PC-9 (cell line): Measurements from ENCODE around the gene HSDL1. TPM values are rescaled to one million over a fixed set of nuclear protein-coding genes. Genes with fewer than 3 reads are reported as not detected.

ENCODE experiments used
- BruUV-seq: library from RNA; stranded (reverse); fragments of 400-500 nt; replicated peaks from 2 replicates; lab custom pipeline; 2021; lab: Mats Ljungman, UMichigan
- CTCF ChIA-PET: fragments of 300-600 bp; sonication (Branson Sonifier 250); formaldehyde crosslinking; loops from one replicate; lab custom pipeline; 2022; ENCODE audit warnings: antibody characterized with exemption; lab: Charles Lee
- POLR2A ChIA-PET: fragments of 300-600 bp; sonication (Branson Sonifier 250); formaldehyde crosslinking; loops from one replicate; lab custom pipeline; 2022; ENCODE audit warnings: antibody characterized with exemption; ENCODE audit not compliant: unreplicated experiment; lab: Charles Lee
- DNase-seq, 2 experiments: peaks; one replicate each; pipeline versions ENCODE4 v3.0.0 to v3.0.0-alpha.2; 2015 to 2022; ENCODE audit warnings: mixed read lengths in 1 of 2
- H2AFZ ChIP-seq: fragments of 200-600 bp; sonication (generic); 2 replicates; pipeline ENCODE4 v1.8.1; 2017; ENCODE audit warnings: antibody characterized with exemption
- H3F3A ChIP-seq: fragments of 200-600 bp; sonication (generic); 2 replicates; pipeline ENCODE4 v1.8.1; 2017; ENCODE audit warnings: antibody characterized with exemption, mild to moderate bottlenecking, low read depth; ENCODE audit not compliant: insufficient read depth
- H3K27ac ChIP-seq: fragments of 200-600 bp; sonication (generic); 2 replicates; pipeline ENCODE4 v1.6.1; 2016; ENCODE audit warnings: mixed run types
- H3K27me3 ChIP-seq: fragments of 200-600 bp; sonication (generic); 2 replicates; pipeline ENCODE4 v1.6.1; 2016; ENCODE audit warnings: low read depth, mixed run types; ENCODE audit not compliant: insufficient read depth
- H3K36me3 ChIP-seq: fragments of 200-600 bp; sonication (generic); 2 replicates; pipeline ENCODE4 v1.6.1; 2016; ENCODE audit warnings: low read depth, mixed run types
- H3K4me1 ChIP-seq: fragments of 200-600 bp; sonication (generic); replicated peaks from 2 replicates; pipeline ENCODE4 v1.6.1; 2016; ENCODE audit warnings: mixed run types; ENCODE audit not compliant: insufficient read depth
- H3K4me2 ChIP-seq: fragments of 200-600 bp; sonication (generic); 2 replicates; pipeline ENCODE4 v1.6.1; 2017; ENCODE audit warnings: mixed run types
- H3K4me3 ChIP-seq: fragments of 200-600 bp; sonication (generic); 2 replicates; pipeline ENCODE4 v1.6.1; 2016; ENCODE audit warnings: mixed run types
- H3K79me2 ChIP-seq: fragments of 200-600 bp; sonication (generic); 2 replicates; pipeline ENCODE4 v1.6.1; 2017; ENCODE audit warnings: low read depth, mixed run types
- H3K9me2 ChIP-seq: fragments of 200-600 bp; sonication (generic); 2 replicates; pipeline ENCODE4 v1.8.1; 2017; ENCODE audit warnings: mild to moderate bottlenecking; ENCODE audit not compliant: insufficient read depth
- H3K9me3 ChIP-seq: fragments of 200-600 bp; sonication (generic); 2 replicates; pipeline ENCODE4 v1.8.1; 2016; ENCODE audit warnings: low read depth; ENCODE audit not compliant: insufficient read depth
- H4K20me1 ChIP-seq: fragments of 200-600 bp; sonication (generic); 2 replicates; pipeline ENCODE4 v1.8.1; 2017; ENCODE audit not compliant: insufficient read depth
- CTCF ChIP-seq: fragments of 200-600 bp; sonication (generic); conservative IDR thresholded peaks from 2 replicates; pipeline ENCODE4 v1.6.1; 2017; ENCODE audit warnings: mixed run types, antibody characterized with exemption, mild to moderate bottlenecking, moderate library complexity
- EZH2 ChIP-seq: fragments of 200-600 bp; sonication (generic); IDR thresholded peaks from 2 replicates; pipeline ENCODE4 v1.8.0; 2017; ENCODE audit warnings: antibody characterized with exemption, low read depth
- intact Hi-C: fragments of 100-400 bp; cut with micrococcal nuclease; formaldehyde crosslinking; loops from one replicate; pipeline ENCODE4 v1.10.0; 2022; ENCODE audit not compliant: unreplicated experiment
- total RNA-seq: library from RNA; stranded (reverse); gene quantifications from 2 replicates; pipeline ENCODE4 v1.2.3, GENCODE V29; 2021

Gene HSDL1
- total RNA-seq, 1 experiment from 2014 or later, result 32.1 TPM

- DNase-seq, result peak; percentile 57 to 74
- H3K27me3 ChIP-seq, result no peaks in the 10 kb centered on the region
- H3K27ac ChIP-seq, result no peak overlapping the region
- BruUV-seq, result no TSS peak
- H3K4me3 ChIP-seq, result no peak overlapping the region
- H3K4me1 ChIP-seq, result peaks cover 33% of the 10 kb centered on the region
- no peaks in the 10 kb centered on the region for H3K9me2 ChIP-seq
- H3K4me2 ChIP-seq, result no peak overlapping the region; the same call in 1 of the 2 replicates
- POLR2A ChIA-PET, result interaction anchor here (0.7 kb wide), 1 partner anchor 329 kb away, joined by 5 read pairs; no protein-coding TSS in a partner anchor
- H3K36me3 ChIP-seq, result no peaks in the 10 kb centered on the region
- no peaks in the 10 kb centered on the region; the same call in 1 of the 2 replicates for H4K20me1 ChIP-seq
- TF ChIP-seq EZH2 (no peak), CTCF (peak; percentile 87)
- CTCF ChIA-PET, result interaction anchor here (0.7 to 0.9 kb wide), 2 partner anchors 76 to 89 kb away, joined by 3 to 4 read pairs; no protein-coding TSS in a partner anchor
- peaks cover 37% of the 10 kb centered on the region for H3F3A ChIP-seq
- intact Hi-C loops, result loop anchor here (1.0 to 10.0 kb wide), 7 partner anchors 59 to 351 kb away; partner anchors contain the start of genes MBTPS1, MEAK7 and OSGIN1
- no peak overlapping the region for H2AFZ ChIP-seq
- no peaks in the 10 kb centered on the region for H3K79me2 ChIP-seq
- no peaks in the 10 kb centered on the region for H3K9me3 ChIP-seq
These were observed 30.5 kb upstream of the HSDL1 start for GRCh38 chr16:84175350-84176081.

- Histone ChIP-seq H3K36me3 (no peaks in the 10 kb centered on the region), H3K9me3 (no peaks in the 10 kb centered on the region), H3K4me1 (peaks cover 33% of the 10 kb centered on the region), H4K20me1 (no peaks in the 10 kb centered on the region; the same call in 1 of the 2 replicates), H3F3A (peaks cover 37% of the 10 kb centered on the region), H3K79me2 (no peaks in the 10 kb centered on the region), H3K27ac (no peak overlapping the region), H3K4me3 (no peak overlapping the region), H3K4me2 (no peak overlapping the region), H3K9me2 (no peaks in the 10 kb centered on the region), H3K27me3 (no peaks in the 10 kb centered on the region), H2AFZ (no peak overlapping the region)
- intact Hi-C loops, result loop anchor here (10.0 kb wide), 2 partner anchors 250 to 350 kb away; no protein-coding TSS in a partner anchor
- TF ChIP-seq EZH2, result no peak
- TF ChIP-seq CTCF, result no peak
- no peak for DNase-seq
- no TSS peak for BruUV-seq
- POLR2A ChIA-PET, result no interaction called here
- CTCF ChIA-PET, result no interaction called here
These were observed 29.4 kb upstream of the HSDL1 start for GRCh38 chr16:84174396-84174795.

GRCh38 chr16:84169765-84170310 lies 24.9 kb upstream of the HSDL1 start:
- H3K9me3 ChIP-seq, result no peaks in the 10 kb centered on the region
- no peaks in the 10 kb centered on the region for H4K20me1 ChIP-seq
- intact Hi-C loops, result loop anchor here (10.0 kb wide), 2 partner anchors 245 to 345 kb away; no protein-coding TSS in a partner anchor
- H3K4me3 ChIP-seq, result no peak overlapping the region
- H3K79me2 ChIP-seq, result no peaks in the 10 kb centered on the region
- no TSS peak for BruUV-seq
- no peak overlapping the region for H3K4me2 ChIP-seq
- peaks cover 1% of the 10 kb centered on the region; the same call in 1 of the 2 replicates for H3K27me3 ChIP-seq
- no peaks in the 10 kb centered on the region for H3K36me3 ChIP-seq
- no peak overlapping the region for H3K27ac ChIP-seq
- no peaks in the 10 kb centered on the region for H3K9me2 ChIP-seq
- TF ChIP-seq EZH2 (no peak), CTCF (no peak)
- ChIA-PET CTCF (interaction anchor here (0.7 kb wide), 1 partner anchor 51 kb away, joined by 4 read pairs; no protein-coding TSS in a partner anchor), POLR2A (interaction anchor here (0.8 kb wide), 1 partner anchor 98 kb away, joined by 9 read pairs; no protein-coding TSS in a partner anchor)
- DNase-seq, result no peak
- H3K4me1 ChIP-seq, result no peaks in the 10 kb centered on the region
- peaks cover 3% of the 10 kb centered on the region; the same call in 1 of the 2 replicates for H3F3A ChIP-seq
- H2AFZ ChIP-seq, result no peak overlapping the region
